Dermis blood vessel endothelial cell (primary cell): Measurements from ENCODE around the gene SOX30. TPM values are rescaled to one million over a fixed set of nuclear protein-coding genes. Genes with fewer than 3 reads are reported as not detected.

Experiments used
- DNase-seq: peaks from one replicate; pipeline ENCODE4 v3.0.0; 2010
- total RNA-seq: library from RNA; depleted of rRNA; stranded (reverse); fragments of >200 nt; gene quantifications from 2 replicates; pipeline ENCODE4 v1.2.3, GENCODE V29; 2014

SOX30 gene
- total RNA-seq, 1 donor from 2014 or later = under 0.01 TPM

GRCh38 chr5:157607371-157608161, 44.7 kb downstream of the SOX30 start:
- peak; percentile 22 for DNase-seq

- DNase-seq = no peak
Measured at GRCh38 chr5:157606046-157606445, 46.2 kb downstream of the SOX30 start.

- peak; percentile 59 for DNase-seq
Measured at GRCh38 chr5:157603333-157604190, 48.7 kb downstream of the SOX30 start.

GRCh38 chr5:157602505-157602904, 49.7 kb downstream of the SOX30 start:
- peak; percentile 15 for DNase-seq

GRCh38 chr5:157600252-157600651, 52.0 kb downstream of the SOX30 start:
- no peak for DNase-seq

GRCh38 chr5:157599565-157599964, 52.7 kb downstream of the SOX30 start:
- DNase-seq = no peak

GRCh38 chr5:157598350-157598936, 53.8 kb downstream of the SOX30 start:
- no peak for DNase-seq

GRCh38 chr5:157597277-157597676, 55.0 kb downstream of the SOX30 start:
- DNase-seq = no peak

- no peak for DNase-seq
Measured at GRCh38 chr5:157596487-157596886, 55.8 kb downstream of the SOX30 start.

- no peak for DNase-seq
Measured at GRCh38 chr5:157594675-157595459, 57.4 kb downstream of the SOX30 start.

- DNase-seq = no peak
Measured at GRCh38 chr5:157594257-157594656, 58.0 kb downstream of the SOX30 start.

- peak; percentile 33 for DNase-seq
Measured at GRCh38 chr5:157593052-157593757, 59.0 kb downstream of the SOX30 start.

- peak; percentile 68 for DNase-seq
Measured at GRCh38 chr5:157592594-157592993, 59.6 kb downstream of the SOX30 start.

GRCh38 chr5:157590478-157590877, 61.8 kb downstream of the SOX30 start:
- DNase-seq = no peak

GRCh38 chr5:157584628-157585027, 67.6 kb downstream of the SOX30 start:
- no peak for DNase-seq

- DNase-seq = peak; percentile 47
Measured at GRCh38 chr5:157582731-157583620, 69.3 kb downstream of the SOX30 start.

GRCh38 chr5:157581901-157582300, 70.3 kb downstream of the SOX30 start:
- no peak for DNase-seq

GRCh38 chr5:157578079-157578780, 74.0 kb downstream of the SOX30 start:
- no peak for DNase-seq

- DNase-seq = no peak
Measured at GRCh38 chr5:157576678-157577077, 75.6 kb downstream of the SOX30 start.
